HEK293 (cell line): ENCODE data around the gene SCN11A.

ENCODE experiments used
- HIC1 ChIP-seq: fragments of 450-650 bp; formaldehyde crosslinking; IDR thresholded peaks from 2 replicates; pipeline ENCODE4 v1.5.1; 2016; ENCODE audit warnings: missing biosample characterization, missing genetic modification characterization
- PATZ1 ChIP-seq: fragments of 450-650 bp; formaldehyde crosslinking; IDR thresholded peaks from 2 replicates; pipeline ENCODE4 v1.5.1; 2016; ENCODE audit warnings: missing biosample characterization, missing genetic modification characterization
- ZBTB11 ChIP-seq: fragments of 450-650 bp; formaldehyde crosslinking; conservative IDR thresholded peaks from 2 replicates; pipeline ENCODE4 v1.5.1; 2016; ENCODE audit warnings: low read depth, missing biosample characterization, missing genetic modification characterization
- ZBTB20 ChIP-seq: fragments of 450-650 bp; formaldehyde crosslinking; IDR thresholded peaks from 2 replicates; pipeline ENCODE4 v1.5.1; 2016; ENCODE audit warnings: missing biosample characterization, missing genetic modification characterization
- ZBTB8A ChIP-seq: fragments of 450-650 bp; formaldehyde crosslinking; IDR thresholded peaks from 2 replicates; pipeline ENCODE4 v1.5.1; 2016; ENCODE audit warnings: missing biosample characterization, missing genetic modification characterization
- ZNF580 ChIP-seq: fragments of 450-650 bp; formaldehyde crosslinking; IDR thresholded peaks from 2 replicates; pipeline ENCODE4 v1.5.1; 2016; ENCODE audit warnings: missing biosample characterization, missing genetic modification characterization
- ZNF707 ChIP-seq: fragments of 450-650 bp; formaldehyde crosslinking; IDR thresholded peaks from 2 replicates; pipeline ENCODE4 v1.5.1; 2016; ENCODE audit warnings: missing biosample characterization, missing genetic modification characterization
- ZNF792 ChIP-seq: fragments of 450-650 bp; formaldehyde crosslinking; IDR thresholded peaks from 2 replicates; pipeline ENCODE4 v1.5.1; 2016; ENCODE audit warnings: missing biosample characterization, missing genetic modification characterization
- TF ChIP-seq, protein P1 (sequence below): fragments of 450-650 bp; formaldehyde crosslinking; IDR thresholded peaks from 2 replicates; pipeline ENCODE4 v1.5.1; 2016; ENCODE audit warnings: missing biosample characterization, missing genetic modification characterization
- TF ChIP-seq, protein P2 (sequence below): fragments of 450-650 bp; IDR thresholded peaks from 2 replicates; pipeline ENCODE4 v1.5.1; 2018; ENCODE audit warnings: missing biosample characterization, missing genetic modification characterization
- TF ChIP-seq, protein P3 (sequence below): fragments of 450-650 bp; formaldehyde crosslinking; IDR thresholded peaks from 2 replicates; pipeline ENCODE4 v1.5.1; 2017; ENCODE audit warnings: missing biosample characterization, mild to moderate bottlenecking, missing genetic modification characterization, moderate library complexity

- TF ChIP-seq, protein P1, sequence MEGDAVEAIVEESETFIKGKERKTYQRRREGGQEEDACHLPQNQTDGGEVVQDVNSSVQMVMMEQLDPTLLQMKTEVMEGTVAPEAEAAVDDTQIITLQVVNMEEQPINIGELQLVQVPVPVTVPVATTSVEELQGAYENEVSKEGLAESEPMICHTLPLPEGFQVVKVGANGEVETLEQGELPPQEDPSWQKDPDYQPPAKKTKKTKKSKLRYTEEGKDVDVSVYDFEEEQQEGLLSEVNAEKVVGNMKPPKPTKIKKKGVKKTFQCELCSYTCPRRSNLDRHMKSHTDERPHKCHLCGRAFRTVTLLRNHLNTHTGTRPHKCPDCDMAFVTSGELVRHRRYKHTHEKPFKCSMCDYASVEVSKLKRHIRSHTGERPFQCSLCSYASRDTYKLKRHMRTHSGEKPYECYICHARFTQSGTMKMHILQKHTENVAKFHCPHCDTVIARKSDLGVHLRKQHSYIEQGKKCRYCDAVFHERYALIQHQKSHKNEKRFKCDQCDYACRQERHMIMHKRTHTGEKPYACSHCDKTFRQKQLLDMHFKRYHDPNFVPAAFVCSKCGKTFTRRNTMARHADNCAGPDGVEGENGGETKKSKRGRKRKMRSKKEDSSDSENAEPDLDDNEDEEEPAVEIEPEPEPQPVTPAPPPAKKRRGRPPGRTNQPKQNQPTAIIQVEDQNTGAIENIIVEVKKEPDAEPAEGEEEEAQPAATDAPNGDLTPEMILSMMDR (tag by site-specific recombination) = no peak
- TF ChIP-seq ZNF792 (tag by site-specific recombination) = no peak
- no peak for TF ChIP-seq PATZ1 (tag by site-specific recombination)
- TF ChIP-seq HIC1 (tag by site-specific recombination) = no peak
- no peak for TF ChIP-seq ZBTB8A (tag by site-specific recombination)
- TF ChIP-seq, protein P2, sequence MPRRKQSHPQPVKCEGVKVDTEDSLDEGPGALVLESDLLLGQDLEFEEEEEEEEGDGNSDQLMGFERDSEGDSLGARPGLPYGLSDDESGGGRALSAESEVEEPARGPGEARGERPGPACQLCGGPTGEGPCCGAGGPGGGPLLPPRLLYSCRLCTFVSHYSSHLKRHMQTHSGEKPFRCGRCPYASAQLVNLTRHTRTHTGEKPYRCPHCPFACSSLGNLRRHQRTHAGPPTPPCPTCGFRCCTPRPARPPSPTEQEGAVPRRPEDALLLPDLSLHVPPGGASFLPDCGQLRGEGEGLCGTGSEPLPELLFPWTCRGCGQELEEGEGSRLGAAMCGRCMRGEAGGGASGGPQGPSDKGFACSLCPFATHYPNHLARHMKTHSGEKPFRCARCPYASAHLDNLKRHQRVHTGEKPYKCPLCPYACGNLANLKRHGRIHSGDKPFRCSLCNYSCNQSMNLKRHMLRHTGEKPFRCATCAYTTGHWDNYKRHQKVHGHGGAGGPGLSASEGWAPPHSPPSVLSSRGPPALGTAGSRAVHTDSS (tag by site-specific recombination) = no peak
- TF ChIP-seq ZNF707 (tag by site-specific recombination) = no peak
- no peak for TF ChIP-seq ZBTB11 (tag by site-specific recombination)
- TF ChIP-seq ZBTB20 = no peak
- no peak for TF ChIP-seq ZNF580 (tag by site-specific recombination)
- TF ChIP-seq, protein P3, sequence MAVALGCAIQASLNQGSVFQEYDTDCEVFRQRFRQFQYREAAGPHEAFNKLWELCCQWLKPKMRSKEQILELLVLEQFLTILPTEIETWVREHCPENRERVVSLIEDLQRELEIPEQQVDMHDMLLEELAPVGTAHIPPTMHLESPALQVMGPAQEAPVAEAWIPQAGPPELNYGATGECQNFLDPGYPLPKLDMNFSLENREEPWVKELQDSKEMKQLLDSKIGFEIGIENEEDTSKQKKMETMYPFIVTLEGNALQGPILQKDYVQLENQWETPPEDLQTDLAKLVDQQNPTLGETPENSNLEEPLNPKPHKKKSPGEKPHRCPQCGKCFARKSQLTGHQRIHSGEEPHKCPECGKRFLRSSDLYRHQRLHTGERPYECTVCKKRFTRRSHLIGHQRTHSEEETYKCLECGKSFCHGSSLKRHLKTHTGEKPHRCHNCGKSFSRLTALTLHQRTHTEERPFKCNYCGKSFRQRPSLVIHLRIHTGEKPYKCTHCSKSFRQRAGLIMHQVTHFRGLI (tag by site-specific recombination) = no peak
Measured at GRCh38 chr3:39021465-39022285, 30.1 kb downstream of the SCN11A start.
